Activated CD4-positive, alpha-beta T cell treated with anti-CD3 and anti-CD28 coated beads, Interleukin-2, amount 10 ng/mL, durations not matched to agents 7 days and 5 days (primary cell): ENCODE results near the gene SCCPDH. TPM values are rescaled to one million over a fixed set of nuclear protein-coding genes. Genes with fewer than 3 reads are reported as not detected.

Experiments used
- CTCF ChIA-PET: fragments of 350-600 bp; sonication (Branson Sonifier 250); formaldehyde crosslinking; loops from one replicate; lab custom pipeline; 2021; ENCODE audit warnings: antibody characterized with exemption; lab: Charles Lee
- POLR2A ChIA-PET: fragments of 350-600 bp; sonication (Branson Sonifier 250); formaldehyde crosslinking; loops from one replicate; lab custom pipeline; 2021; ENCODE audit warnings: antibody characterized with exemption; lab: Charles Lee
- DNase-seq: peaks from one replicate; pipeline ENCODE4 v3.0.0-alpha.2; 2020
- H3K27ac Mint-ChIP-seq: one replicate; pipeline ENCODE4 v1.8.0; 2021; ENCODE audit warnings: mild to moderate bottlenecking, moderate library complexity, mixed read lengths
- H3K27me3 Mint-ChIP-seq: one replicate; pipeline ENCODE4 v1.8.0; 2021; ENCODE audit warnings: mixed read lengths
- H3K36me3 Mint-ChIP-seq: one replicate; pipeline ENCODE4 v1.8.0; 2021; ENCODE audit warnings: low read depth, mixed read lengths
- H3K4me1 Mint-ChIP-seq: one replicate; pipeline ENCODE4 v1.8.0; 2021; ENCODE audit warnings: mixed read lengths
- H3K4me3 Mint-ChIP-seq: one replicate; pipeline ENCODE4 v1.8.0; 2021; ENCODE audit warnings: mild to moderate bottlenecking, moderate library complexity, mixed read lengths
- H3K9me3 Mint-ChIP-seq: one replicate; pipeline ENCODE4 v1.8.0; 2021; ENCODE audit warnings: mixed read lengths
- total RNA-seq, 2 experiments: library from RNA; stranded (reverse); gene quantifications; one replicate each; pipeline ENCODE4 v1.2.3, GENCODE V29; 2021

SCCPDH gene
- total RNA-seq, 2 experiments from 2014 or later, result 9.4 to 10.9 TPM

GRCh38 chr1:246768403-246769020, 44.3 kb downstream of the SCCPDH start:
- POLR2A ChIA-PET, result no interaction called here
- Mint-ChIP-seq H3K9me3 (no peaks in the 10 kb centered on the region), H3K36me3 (peaks cover 4% of the 10 kb centered on the region), H3K27ac (no peak overlapping the region), H3K27me3 (no peaks in the 10 kb centered on the region), H3K4me3 (no peak overlapping the region), H3K4me1 (no peaks in the 10 kb centered on the region)
- no peak for DNase-seq
- CTCF ChIA-PET, result interaction anchor here (0.6 kb wide), 1 partner anchor 502 kb away, joined by 3 read pairs; no protein-coding TSS in a partner anchor

- CTCF ChIA-PET, result no interaction called here
- no peak for DNase-seq
- peaks cover 4% of the 10 kb centered on the region for H3K36me3 Mint-ChIP-seq
- no peak overlapping the region for H3K4me3 Mint-ChIP-seq
- no peak overlapping the region for H3K27ac Mint-ChIP-seq
- H3K4me1 Mint-ChIP-seq, result no peaks in the 10 kb centered on the region
- no peaks in the 10 kb centered on the region for H3K27me3 Mint-ChIP-seq
- no peaks in the 10 kb centered on the region for H3K9me3 Mint-ChIP-seq
- POLR2A ChIA-PET, result no interaction called here
Observed at GRCh38 chr1:246769306-246769705, 45.1 kb downstream of the SCCPDH start.

DNA sequence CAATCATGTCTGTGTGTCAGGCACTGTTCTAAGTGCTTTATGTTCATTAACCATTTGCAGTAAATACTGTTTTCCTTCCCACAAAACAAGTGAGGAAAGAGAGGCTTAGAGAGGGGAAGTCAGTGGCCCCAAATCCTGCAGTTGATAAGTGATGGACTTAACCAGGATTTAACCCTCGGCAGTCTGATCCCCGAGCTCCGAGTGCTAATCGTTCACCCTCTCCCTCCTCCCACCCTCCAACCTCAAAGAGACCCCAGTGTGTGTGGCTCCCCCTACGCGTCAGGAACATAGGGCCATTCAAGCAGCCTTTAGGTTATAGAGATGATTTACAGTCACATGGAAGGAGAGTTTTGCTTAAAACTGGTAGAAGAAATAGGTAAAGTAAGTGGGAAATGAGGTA, 47.2 kb downstream of the SCCPDH start:
- no peaks in the 10 kb centered on the region for H3K27me3 Mint-ChIP-seq
- no peaks in the 10 kb centered on the region for H3K9me3 Mint-ChIP-seq
- ChIA-PET CTCF (no interaction called here), POLR2A (interaction anchor here (0.6 kb wide), 1 partner anchor 46 kb away, joined by 3 read pairs; no protein-coding TSS in a partner anchor)
- DNase-seq, result no peak
- no peak overlapping the region for H3K27ac Mint-ChIP-seq
- H3K4me1 Mint-ChIP-seq, result no peaks in the 10 kb centered on the region
- H3K36me3 Mint-ChIP-seq, result peaks cover 4% of the 10 kb centered on the region
- H3K4me3 Mint-ChIP-seq, result no peak overlapping the region

DNA sequence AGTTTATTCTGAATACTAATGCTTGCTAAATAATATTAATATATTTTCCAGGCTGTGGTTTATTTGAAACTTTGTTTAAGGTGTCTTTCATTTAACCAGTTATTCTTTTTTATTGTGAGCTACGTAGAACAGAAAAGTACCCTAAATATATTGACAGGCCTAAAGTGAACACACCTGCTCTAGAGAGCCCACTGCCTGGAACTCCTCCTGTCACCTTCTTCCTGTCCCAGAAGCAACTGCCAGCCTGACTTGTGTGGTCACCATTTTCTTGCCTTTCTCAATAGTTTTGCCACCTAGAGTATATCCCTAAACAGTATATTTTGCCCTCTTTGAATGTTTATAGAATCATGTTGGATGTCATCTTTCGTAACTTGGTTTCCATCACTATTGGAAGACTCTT, 48.5 kb downstream of the SCCPDH start:
- ChIA-PET CTCF (no interaction called here), POLR2A (no interaction called here)
- Mint-ChIP-seq H3K4me3 (no peak overlapping the region), H3K27me3 (no peaks in the 10 kb centered on the region), H3K9me3 (no peaks in the 10 kb centered on the region), H3K4me1 (no peaks in the 10 kb centered on the region), H3K36me3 (peaks cover 4% of the 10 kb centered on the region), H3K27ac (no peak overlapping the region)
- no peak for DNase-seq

- CTCF ChIA-PET, result no interaction called here
- Mint-ChIP-seq H3K27ac (no peak overlapping the region), H3K27me3 (no peaks in the 10 kb centered on the region), H3K4me1 (no peaks in the 10 kb centered on the region), H3K4me3 (no peak overlapping the region), H3K36me3 (peaks cover 4% of the 10 kb centered on the region), H3K9me3 (no peaks in the 10 kb centered on the region)
- POLR2A ChIA-PET, result no interaction called here
- DNase-seq, result no peak
Observed at GRCh38 chr1:246773213-246773641, 49.0 kb downstream of the SCCPDH start.

- H3K27ac Mint-ChIP-seq, result no peak overlapping the region
- H3K9me3 Mint-ChIP-seq, result no peaks in the 10 kb centered on the region
- H3K36me3 Mint-ChIP-seq, result peaks cover 2% of the 10 kb centered on the region
- H3K4me3 Mint-ChIP-seq, result no peak overlapping the region
- ChIA-PET POLR2A (no interaction called here), CTCF (no interaction called here)
- no peaks in the 10 kb centered on the region for H3K4me1 Mint-ChIP-seq
- H3K27me3 Mint-ChIP-seq, result no peaks in the 10 kb centered on the region
- DNase-seq, result no peak
Observed at GRCh38 chr1:246775531-246776385, 51.5 kb downstream of the SCCPDH start.

GRCh38 chr1:246776923-246777322, 52.7 kb downstream of the SCCPDH start:
- CTCF ChIA-PET, result no interaction called here
- POLR2A ChIA-PET, result no interaction called here
- H3K4me3 Mint-ChIP-seq, result no peak overlapping the region

GRCh38 chr1:246778663-246779062, 54.5 kb downstream of the SCCPDH start:
- Mint-ChIP-seq H3K4me3 (no peak overlapping the region), H3K9me3 (no peaks in the 10 kb centered on the region), H3K36me3 (no peaks in the 10 kb centered on the region), H3K27me3 (peaks cover 1% of the 10 kb centered on the region), H3K4me1 (peaks cover 9% of the 10 kb centered on the region), H3K27ac (no peak overlapping the region)
- POLR2A ChIA-PET, result no interaction called here
- no peak for DNase-seq
- CTCF ChIA-PET, result interaction anchor here (2.2 kb wide), 1 partner anchor 12 kb away, joined by 7 read pairs; no protein-coding TSS in a partner anchor

More at GRCh38 chr1:246776923-246777322, 52.7 kb downstream of the SCCPDH start:
- no peaks in the 10 kb centered on the region for H3K27me3 Mint-ChIP-seq
- H3K36me3 Mint-ChIP-seq, result peaks cover 2% of the 10 kb centered on the region
- H3K4me1 Mint-ChIP-seq, result no peaks in the 10 kb centered on the region
- no peak for DNase-seq
- H3K27ac Mint-ChIP-seq, result no peak overlapping the region
- no peaks in the 10 kb centered on the region for H3K9me3 Mint-ChIP-seq

DNA sequence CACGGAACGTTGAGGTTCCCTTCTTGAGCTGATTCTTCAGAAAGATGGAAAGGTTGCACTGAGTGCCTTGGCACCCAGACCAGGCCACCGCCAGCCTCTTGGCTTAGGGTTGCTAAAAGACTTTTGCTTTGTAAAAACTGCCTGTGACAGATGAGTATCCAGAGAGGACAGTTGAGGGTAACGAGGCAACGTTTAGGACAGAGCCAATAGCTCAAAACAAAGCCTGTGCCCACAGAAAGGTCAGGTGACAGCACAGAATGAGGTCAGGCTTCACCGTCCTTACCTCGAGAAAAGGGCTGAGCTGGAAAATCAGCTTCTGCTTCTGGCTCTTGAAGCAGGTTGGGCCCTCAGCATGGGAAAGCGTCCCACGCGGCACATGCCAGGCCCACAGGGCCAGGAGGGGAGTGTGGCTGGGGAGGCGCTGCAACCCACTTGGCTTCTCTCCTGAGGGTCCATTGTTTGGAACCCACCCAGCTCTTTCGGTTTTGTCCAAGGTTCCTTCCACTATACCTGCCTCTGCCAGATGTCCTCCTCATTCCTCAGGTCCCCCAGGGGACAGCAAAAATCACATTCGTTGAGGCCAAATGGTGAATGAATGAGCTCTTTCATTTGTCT, 55.5 kb downstream of the SCCPDH start:
- Mint-ChIP-seq H3K4me1 (peaks cover 13% of the 10 kb centered on the region), H3K27me3 (peaks cover 2% of the 10 kb centered on the region), H3K36me3 (no peaks in the 10 kb centered on the region), H3K9me3 (no peaks in the 10 kb centered on the region), H3K27ac (no peak overlapping the region), H3K4me3 (no peak overlapping the region)
- ChIA-PET POLR2A (no interaction called here), CTCF (interaction anchor here (2.2 kb wide), 1 partner anchor 13 kb away, joined by 7 read pairs; no protein-coding TSS in a partner anchor)
- no peak for DNase-seq

- no peak for DNase-seq
- H3K9me3 Mint-ChIP-seq, result no peaks in the 10 kb centered on the region
- peaks cover 2% of the 10 kb centered on the region for H3K36me3 Mint-ChIP-seq
- H3K27ac Mint-ChIP-seq, result no peak overlapping the region
- peaks cover 19% of the 10 kb centered on the region for H3K4me1 Mint-ChIP-seq
- no peak overlapping the region for H3K4me3 Mint-ChIP-seq
- ChIA-PET CTCF (interaction anchor here (2.2 kb wide), 1 partner anchor 14 kb away, joined by 7 read pairs; no protein-coding TSS in a partner anchor), POLR2A (no interaction called here)
- peaks cover 2% of the 10 kb centered on the region for H3K27me3 Mint-ChIP-seq
Observed at GRCh38 chr1:246780264-246780663, 56.1 kb downstream of the SCCPDH start.

DNA sequence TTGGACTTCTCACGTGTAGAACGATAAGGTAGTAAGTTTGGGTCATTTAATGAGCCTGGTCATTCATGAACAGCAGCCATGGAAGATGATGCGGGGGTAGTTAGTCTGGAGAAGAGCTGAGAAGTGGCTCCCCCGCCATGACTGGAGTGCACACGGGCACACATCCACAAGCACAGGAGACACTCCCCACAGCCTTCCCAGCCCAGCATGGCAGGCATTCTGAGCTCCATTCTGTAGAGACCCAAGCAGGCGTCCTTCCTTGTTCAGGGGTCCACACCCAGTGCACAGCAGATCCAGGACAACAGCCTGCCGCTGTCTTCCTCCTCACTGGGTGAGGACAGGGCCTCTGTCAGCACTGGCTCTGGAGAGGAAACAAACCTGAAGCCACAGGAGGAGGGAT, 57.0 kb downstream of the SCCPDH start:
- no peak overlapping the region for H3K27ac Mint-ChIP-seq
- no peaks in the 10 kb centered on the region for H3K9me3 Mint-ChIP-seq
- H3K4me1 Mint-ChIP-seq, result peaks cover 19% of the 10 kb centered on the region
- CTCF ChIA-PET, result no interaction called here
- DNase-seq, result no peak
- POLR2A ChIA-PET, result no interaction called here
- no peak overlapping the region for H3K4me3 Mint-ChIP-seq
- H3K27me3 Mint-ChIP-seq, result peaks cover 2% of the 10 kb centered on the region
- peaks cover 8% of the 10 kb centered on the region for H3K36me3 Mint-ChIP-seq

GRCh38 chr1:246782120-246782900, 58.1 kb downstream of the SCCPDH start:
- Mint-ChIP-seq H3K9me3 (no peaks in the 10 kb centered on the region), H3K27ac (peak overlapping the region; percentile 72), H3K27me3 (peaks cover 2% of the 10 kb centered on the region), H3K4me3 (no peak overlapping the region), H3K36me3 (peaks cover 10% of the 10 kb centered on the region), H3K4me1 (peaks cover 19% of the 10 kb centered on the region)
- ChIA-PET CTCF (no interaction called here), POLR2A (no interaction called here)
- peak; percentile 14 for DNase-seq
